Measurements from ENCODE around the gene SKAP2.

SKAP2 gene

DNA sequence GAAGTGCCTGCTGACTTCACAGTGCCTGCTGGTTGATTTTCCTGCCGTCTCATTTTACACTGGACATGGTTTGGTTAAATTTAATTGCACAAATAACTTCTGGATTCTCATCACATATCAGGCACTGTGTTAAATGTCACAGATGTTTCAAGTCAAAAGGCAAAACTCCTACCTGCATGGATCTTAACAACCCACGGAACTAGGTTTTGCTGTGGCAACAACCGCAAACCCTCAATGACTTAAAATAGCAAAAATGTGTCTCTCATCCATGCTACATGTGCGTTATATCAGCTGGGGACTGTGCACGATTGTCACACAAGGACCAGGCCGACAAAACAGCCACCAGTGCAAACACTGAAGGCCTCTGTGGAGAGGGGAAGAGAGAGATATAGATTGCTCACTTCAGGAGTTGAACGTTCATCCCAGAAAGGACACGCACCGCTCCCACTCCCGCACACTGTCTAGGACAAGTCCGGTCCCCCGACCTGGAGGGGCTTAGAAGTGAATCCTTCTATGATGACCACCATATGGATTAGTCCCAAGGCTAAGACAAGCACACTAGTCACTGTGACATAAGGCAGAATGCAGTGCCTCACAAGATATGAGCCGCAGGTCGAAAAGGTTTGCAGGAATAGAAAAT is 233.3 kb downstream of the SKAP2 start:
- Histone ChIP-seq H3K4me1 (ENCODE audit: control insufficient read depth in 1 of 2, insufficient read depth in 1 of 2, low read depth in 1 of 2, low read length in 1 of 2) (no peaks in the 10 kb centered on the region), H3K36me3 (no peaks in the 10 kb centered on the region), H3K4me3 (ENCODE audit: low read depth in 1 of 2, low read length in 1 of 2) (no peak overlapping the region), H3K9me3 (no peaks in the 10 kb centered on the region), H3K27ac (no peak overlapping the region), H3K27me3 (peaks cover 3% of the 10 kb centered on the region)
- TF ChIP-seq, protein P1, sequence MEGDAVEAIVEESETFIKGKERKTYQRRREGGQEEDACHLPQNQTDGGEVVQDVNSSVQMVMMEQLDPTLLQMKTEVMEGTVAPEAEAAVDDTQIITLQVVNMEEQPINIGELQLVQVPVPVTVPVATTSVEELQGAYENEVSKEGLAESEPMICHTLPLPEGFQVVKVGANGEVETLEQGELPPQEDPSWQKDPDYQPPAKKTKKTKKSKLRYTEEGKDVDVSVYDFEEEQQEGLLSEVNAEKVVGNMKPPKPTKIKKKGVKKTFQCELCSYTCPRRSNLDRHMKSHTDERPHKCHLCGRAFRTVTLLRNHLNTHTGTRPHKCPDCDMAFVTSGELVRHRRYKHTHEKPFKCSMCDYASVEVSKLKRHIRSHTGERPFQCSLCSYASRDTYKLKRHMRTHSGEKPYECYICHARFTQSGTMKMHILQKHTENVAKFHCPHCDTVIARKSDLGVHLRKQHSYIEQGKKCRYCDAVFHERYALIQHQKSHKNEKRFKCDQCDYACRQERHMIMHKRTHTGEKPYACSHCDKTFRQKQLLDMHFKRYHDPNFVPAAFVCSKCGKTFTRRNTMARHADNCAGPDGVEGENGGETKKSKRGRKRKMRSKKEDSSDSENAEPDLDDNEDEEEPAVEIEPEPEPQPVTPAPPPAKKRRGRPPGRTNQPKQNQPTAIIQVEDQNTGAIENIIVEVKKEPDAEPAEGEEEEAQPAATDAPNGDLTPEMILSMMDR (IDR thresholded peaks at IDR 0.05): no peak

DNA sequence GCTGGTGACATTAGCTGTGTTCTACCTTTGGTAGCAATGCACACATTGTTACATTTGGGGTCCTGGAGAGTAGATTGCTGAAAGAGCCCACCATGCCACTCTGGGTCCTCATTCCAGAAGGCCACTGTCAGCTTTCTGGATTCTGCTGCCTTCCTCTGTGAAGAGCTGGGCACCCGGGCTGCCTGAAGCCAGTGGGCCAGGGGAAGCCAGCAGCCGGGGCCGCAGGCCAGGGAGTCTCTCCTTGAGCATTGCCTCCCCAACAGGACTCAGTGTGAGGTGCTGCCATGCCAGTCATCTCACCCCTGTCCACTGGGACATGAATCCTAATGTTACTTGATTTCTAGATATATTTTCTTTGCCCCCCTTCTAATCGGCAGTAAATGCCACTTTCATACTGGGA is 234.0 kb downstream of the SKAP2 start:
- Histone ChIP-seq H3K27ac (no peak overlapping the region), H3K4me1 (ENCODE audit: control insufficient read depth in 1 of 2, insufficient read depth in 1 of 2, low read depth in 1 of 2, low read length in 1 of 2) (no peaks in the 10 kb centered on the region), H3K9me3 (no peaks in the 10 kb centered on the region), H3K27me3 (no peaks in the 10 kb centered on the region), H3K36me3 (no peaks in the 10 kb centered on the region), H3K4me3 (ENCODE audit: low read depth in 1 of 2, low read length in 1 of 2) (no peak overlapping the region)
- TF ChIP-seq, protein P1 (IDR thresholded peaks at IDR 0.05): no peak

DNA sequence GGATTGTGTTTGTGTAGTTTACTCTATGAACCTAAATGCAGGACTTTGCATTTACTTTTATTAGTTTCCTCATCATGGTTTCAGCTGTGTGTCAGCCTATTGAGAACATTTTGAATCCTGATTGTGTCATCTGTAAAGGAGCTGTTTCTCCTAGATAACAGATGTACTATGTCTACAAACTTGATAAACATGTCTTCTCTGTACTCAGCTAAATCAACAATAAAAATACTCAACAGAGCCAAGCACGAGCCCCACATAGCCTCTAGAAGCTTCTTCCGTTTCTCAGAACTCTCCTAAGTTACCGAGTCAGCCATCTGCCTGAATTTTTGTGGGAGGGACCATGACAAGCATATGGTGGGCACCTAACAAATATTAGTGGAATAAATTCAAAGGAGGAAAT is 234.7 kb downstream of the SKAP2 start:
- H3K27ac ChIP-seq: no peak overlapping the region

DNA sequence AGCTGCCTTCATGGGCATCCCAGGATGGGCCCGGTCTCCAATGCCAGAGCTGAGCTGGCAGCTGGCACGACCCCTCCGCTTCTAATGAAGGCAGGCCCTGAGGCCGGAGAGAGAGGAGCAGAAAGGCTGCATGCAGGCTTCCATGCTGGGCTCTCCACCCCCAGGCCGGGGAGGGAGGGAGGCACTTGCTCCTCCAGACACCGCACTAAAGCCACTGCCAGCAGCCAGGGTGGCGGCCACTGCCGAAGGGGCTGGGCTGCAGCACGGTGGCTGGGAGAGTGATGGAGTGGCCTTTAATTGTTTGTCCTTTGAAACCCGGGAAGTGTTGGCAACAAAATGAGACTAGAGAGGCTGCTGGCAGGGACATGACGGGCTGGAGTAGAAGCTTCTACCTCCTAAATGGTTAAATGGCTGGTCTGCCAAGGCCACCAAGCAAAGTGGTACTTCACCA is 236.5 kb downstream of the SKAP2 start:
- TF ChIP-seq, protein P1 (IDR thresholded peaks at IDR 0.05): no peak
- Histone ChIP-seq H3K4me3 (ENCODE audit: low read depth in 1 of 2, low read length in 1 of 2) (no peak overlapping the region), H3K4me1 (ENCODE audit: control insufficient read depth in 1 of 2, insufficient read depth in 1 of 2, low read depth in 1 of 2, low read length in 1 of 2) (no peaks in the 10 kb centered on the region), H3K27ac (no peak overlapping the region), H3K36me3 (no peaks in the 10 kb centered on the region), H3K9me3 (no peaks in the 10 kb centered on the region), H3K27me3 (no peaks in the 10 kb centered on the region)

More for the DNA sequence above, 234.7 kb downstream of the SKAP2 start:
- Histone ChIP-seq H3K4me3 (ENCODE audit: low read depth in 1 of 2, low read length in 1 of 2) (no peak overlapping the region), H3K9me3 (no peaks in the 10 kb centered on the region), H3K27me3 (no peaks in the 10 kb centered on the region), H3K36me3 (no peaks in the 10 kb centered on the region), H3K4me1 (ENCODE audit: control insufficient read depth in 1 of 2, insufficient read depth in 1 of 2, low read depth in 1 of 2, low read length in 1 of 2) (no peaks in the 10 kb centered on the region)
- TF ChIP-seq, protein P1 (IDR thresholded peaks at IDR 0.05): no peak

DNA sequence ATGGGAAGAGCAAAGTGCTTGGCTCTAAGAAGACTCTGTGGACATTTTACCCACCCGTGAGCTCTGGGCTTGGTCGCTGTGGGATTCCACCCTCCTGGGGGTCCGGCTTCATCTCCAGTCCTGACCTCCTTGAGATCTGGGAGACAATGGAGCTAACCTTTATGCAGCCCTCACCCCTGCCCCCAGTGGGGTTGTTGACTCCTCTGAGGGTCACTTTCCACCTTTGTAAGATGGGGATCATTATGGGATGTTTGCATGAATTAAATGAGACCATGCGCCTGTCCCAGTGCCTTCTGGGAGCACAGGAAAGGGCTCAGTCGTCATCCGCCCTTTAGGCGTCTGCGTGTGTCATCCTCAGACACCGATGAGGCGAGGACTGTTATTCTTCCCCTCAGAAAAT is 237.2 kb downstream of the SKAP2 start:
- H3K4me3 ChIP-seq (ENCODE audit: low read depth in 1 of 2, low read length in 1 of 2): no peak overlapping the region
- no peaks in the 10 kb centered on the region for H3K4me1 ChIP-seq (ENCODE audit: control insufficient read depth in 1 of 2, insufficient read depth in 1 of 2, low read depth in 1 of 2, low read length in 1 of 2)
- no peaks in the 10 kb centered on the region for H3K36me3 ChIP-seq
- H3K27ac ChIP-seq: no peak overlapping the region
- TF ChIP-seq, protein P1 (IDR thresholded peaks at IDR 0.05): no peak
- no peaks in the 10 kb centered on the region for H3K9me3 ChIP-seq
- no peaks in the 10 kb centered on the region for H3K27me3 ChIP-seq
